Nephron (organoid): Measurements from ENCODE around the gene SNRNP200.

Experiments
- H3K27ac Mint-ChIP-seq, 3 experiments: 2 replicates each; pipeline ENCODE4 v1.8.0; 2020; ENCODE audit warnings: mixed read lengths in 3 of 3, mild to moderate bottlenecking in 2 of 3, moderate library complexity in 1 of 3
- H3K27me3 Mint-ChIP-seq: 2 replicates; pipeline ENCODE4 v1.8.0; 2021; ENCODE audit warnings: low read depth, mild to moderate bottlenecking, moderate library complexity, mixed read lengths
- H3K36me3 Mint-ChIP-seq: 2 replicates; pipeline ENCODE4 v1.8.0; 2020; ENCODE audit warnings: low read depth, mixed read lengths
- H3K4me1 Mint-ChIP-seq: 2 replicates; pipeline ENCODE4 v1.8.0; 2020; ENCODE audit warnings: mixed read lengths
- H3K4me3 Mint-ChIP-seq, 3 experiments: 2 replicates each; pipeline ENCODE4 v1.8.0; 2020; ENCODE audit warnings: mild to moderate bottlenecking in 3 of 3, mixed read lengths in 3 of 3, moderate library complexity in 2 of 3
- H3K9me3 Mint-ChIP-seq: 2 replicates; pipeline ENCODE4 v1.8.0; 2020; ENCODE audit warnings: mixed read lengths
- CTCF ChIP-seq, 3 experiments: fragments of 200-600 bp; sonication (generic); IDR thresholded peaks; one replicate each; pipeline ENCODE4 v1.5.0; 2021; ENCODE audit warnings: antibody characterized with exemption in 3 of 3; ENCODE audit not compliant: unreplicated experiment in 3 of 3

The SNRNP200 gene

GRCh38 chr2:96239745-96240264 lies 65.5 kb downstream of the SNRNP200 start:
- no peak for TF ChIP-seq CTCF (IDR thresholded peaks at IDR 0.05; ENCODE audit: unreplicated experiment in 3 of 3)
- Mint-ChIP-seq H3K9me3 (no peaks in the 10 kb centered on the region), H3K27ac (no peak overlapping the region), H3K4me3 (no peak overlapping the region), H3K27me3 (no peaks in the 10 kb centered on the region), H3K36me3 (no peaks in the 10 kb centered on the region), H3K4me1 (peaks cover 19% of the 10 kb centered on the region)

GRCh38 chr2:96239091-96239490 lies 66.3 kb downstream of the SNRNP200 start:
- Mint-ChIP-seq H3K4me1 (peaks cover 19% of the 10 kb centered on the region), H3K9me3 (no peaks in the 10 kb centered on the region), H3K27me3 (no peaks in the 10 kb centered on the region), H3K36me3 (no peaks in the 10 kb centered on the region), H3K4me3 (no peak overlapping the region), H3K27ac (no peak overlapping the region)
- TF ChIP-seq CTCF (IDR thresholded peaks at IDR 0.05; ENCODE audit: unreplicated experiment in 3 of 3), result no peak

- H3K27me3 Mint-ChIP-seq, result no peaks in the 10 kb centered on the region
- H3K9me3 Mint-ChIP-seq, result no peaks in the 10 kb centered on the region
- H3K4me3 Mint-ChIP-seq, result no peak overlapping the region
- no peak overlapping the region for H3K27ac Mint-ChIP-seq
- peaks cover 19% of the 10 kb centered on the region for H3K4me1 Mint-ChIP-seq
- H3K36me3 Mint-ChIP-seq, result no peaks in the 10 kb centered on the region
- no peak for TF ChIP-seq CTCF (IDR thresholded peaks at IDR 0.05; ENCODE audit: unreplicated experiment in 3 of 3)
Observed at GRCh38 chr2:96238266-96238665, 67.1 kb downstream of the SNRNP200 start.

GRCh38 chr2:96236882-96237281 lies 68.5 kb downstream of the SNRNP200 start:
- TF ChIP-seq CTCF (IDR thresholded peaks at IDR 0.05; ENCODE audit: unreplicated experiment in 3 of 3), result no peak
- Mint-ChIP-seq H3K27ac (no peak overlapping the region), H3K4me3 (no peak overlapping the region), H3K27me3 (no peaks in the 10 kb centered on the region), H3K9me3 (no peaks in the 10 kb centered on the region), H3K4me1 (peaks cover 19% of the 10 kb centered on the region), H3K36me3 (no peaks in the 10 kb centered on the region)

- Mint-ChIP-seq H3K27ac (no peak overlapping the region), H3K9me3 (no peaks in the 10 kb centered on the region), H3K36me3 (no peaks in the 10 kb centered on the region), H3K4me3 (no peak overlapping the region), H3K27me3 (no peaks in the 10 kb centered on the region), H3K4me1 (peaks cover 7% of the 10 kb centered on the region)
- TF ChIP-seq CTCF (IDR thresholded peaks at IDR 0.05; ENCODE audit: unreplicated experiment in 3 of 3), result no peak
Observed at GRCh38 chr2:96233880-96234316, 71.4 kb downstream of the SNRNP200 start.

- Mint-ChIP-seq H3K27ac (no peak overlapping the region), H3K27me3 (no peaks in the 10 kb centered on the region), H3K9me3 (no peaks in the 10 kb centered on the region), H3K4me1 (peaks cover 7% of the 10 kb centered on the region), H3K36me3 (no peaks in the 10 kb centered on the region), H3K4me3 (no peak overlapping the region)
- no peak for TF ChIP-seq CTCF (IDR thresholded peaks at IDR 0.05; ENCODE audit: unreplicated experiment in 3 of 3)
Observed at GRCh38 chr2:96233436-96233835, 71.9 kb downstream of the SNRNP200 start.
